HG03439 (cell line): ENCODE measurements around the gene AAK1.

Experiments used
- ATAC-seq: cut with Tn5 transposase; IDR thresholded peaks from one replicate; pipeline ENCODE4 v1.9.1; 2021; ENCODE audit warnings: mild to moderate bottlenecking, moderate library complexity; ENCODE audit not compliant: unreplicated experiment

Gene AAK1

GRCh38 chr2:69603146-69603743 is 40.3 kb downstream of the AAK1 start:
- no peak for ATAC-seq

- no peak for ATAC-seq
Measured at GRCh38 chr2:69601179-69601612, 42.3 kb downstream of the AAK1 start.

GRCh38 chr2:69600425-69600824 is 43.1 kb downstream of the AAK1 start:
- ATAC-seq = no peak

DNA sequence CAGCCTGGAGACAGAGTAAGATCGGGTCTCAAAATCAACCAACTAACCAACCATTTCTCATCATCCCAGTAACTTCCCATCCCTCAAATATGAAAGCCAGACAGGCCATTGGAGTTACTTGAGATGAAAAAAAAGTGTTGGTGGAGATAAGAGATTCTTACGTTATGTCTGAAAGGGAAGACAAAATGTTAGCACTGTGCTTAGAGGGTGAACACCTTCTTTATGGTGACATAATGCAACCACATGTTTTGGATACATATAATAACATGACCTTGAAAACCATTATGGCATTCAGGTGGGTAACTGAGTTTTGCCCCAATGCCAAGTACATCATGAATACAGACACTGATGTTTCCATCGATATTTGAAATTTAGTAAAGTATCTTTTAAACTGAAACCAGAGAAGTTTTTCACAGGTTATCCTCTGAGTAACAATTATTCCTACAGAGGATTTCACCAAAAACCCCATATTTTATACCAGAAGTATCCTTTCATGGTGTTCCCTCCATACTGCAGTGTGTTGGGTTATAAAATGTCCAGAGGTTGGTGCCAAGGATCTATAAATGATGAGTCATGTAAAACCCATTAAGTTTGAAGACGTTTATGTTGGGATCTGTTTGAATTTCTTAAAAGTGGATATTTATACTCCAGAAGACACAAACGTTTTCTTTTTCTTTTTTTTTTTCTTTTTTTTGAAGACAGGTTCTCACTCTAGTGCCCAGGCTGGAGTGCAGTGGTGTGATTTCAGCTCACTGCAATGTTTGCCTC is 45.5 kb downstream of the AAK1 start:
- ATAC-seq = no peak

DNA sequence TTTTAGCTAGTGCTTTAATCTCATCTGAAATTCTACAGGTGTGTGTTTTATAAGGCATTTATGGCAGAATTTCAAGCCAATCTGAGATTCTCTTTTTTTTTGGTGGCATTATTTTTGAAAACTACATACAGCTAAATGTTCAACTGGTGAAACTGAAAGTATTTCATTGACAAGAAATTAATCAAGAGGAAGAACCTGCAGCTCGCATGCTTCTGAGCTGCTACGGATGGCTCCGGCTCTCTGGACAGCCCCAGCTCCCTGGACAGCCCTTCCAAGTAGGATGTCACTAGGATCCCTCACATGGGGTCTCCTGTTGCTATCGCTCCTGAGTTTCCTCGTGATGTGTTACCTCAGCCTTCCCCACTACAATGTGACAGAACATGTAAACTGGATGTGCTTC is 46.4 kb downstream of the AAK1 start:
- no peak for ATAC-seq

DNA sequence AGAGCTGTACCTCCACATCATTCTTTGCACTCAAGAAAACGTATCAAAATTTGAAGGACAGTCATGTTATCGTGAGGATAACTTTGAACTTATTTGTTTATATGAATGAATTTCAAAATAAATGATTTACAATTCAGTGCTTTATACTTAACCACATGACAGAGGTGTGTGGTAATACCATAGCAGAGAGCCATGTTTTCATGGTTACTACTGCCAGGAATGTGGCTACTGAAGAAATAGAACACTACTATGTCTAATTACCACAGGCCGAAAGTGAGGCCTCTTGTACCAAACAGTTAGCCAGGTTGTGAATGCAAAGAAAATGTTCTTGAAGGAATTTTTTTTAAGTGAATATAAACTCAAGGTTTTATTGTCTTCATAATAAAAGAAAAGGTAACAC is 49.2 kb downstream of the AAK1 start:
- no peak for ATAC-seq

DNA sequence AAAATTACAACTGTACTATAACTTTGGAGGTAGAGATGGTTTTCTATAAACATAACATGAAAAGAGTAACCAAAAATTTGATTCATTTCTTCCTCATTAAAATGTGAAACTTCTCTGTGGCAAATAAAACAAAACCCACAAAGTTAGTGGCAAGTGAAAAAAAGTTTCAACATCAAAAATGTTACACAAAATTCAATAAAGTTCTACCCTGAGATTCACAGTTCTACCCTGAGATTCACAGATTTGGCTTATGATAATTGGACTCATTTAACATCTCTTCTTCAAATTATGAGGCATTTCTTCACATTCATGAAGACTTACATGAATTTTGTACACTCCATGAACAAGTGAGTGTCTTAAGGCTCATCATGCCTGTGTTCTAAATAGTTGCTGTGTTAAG is 51.0 kb downstream of the AAK1 start:
- ATAC-seq = no peak

- ATAC-seq = no peak
Measured at GRCh38 chr2:69589973-69590652, 53.4 kb downstream of the AAK1 start.

DNA sequence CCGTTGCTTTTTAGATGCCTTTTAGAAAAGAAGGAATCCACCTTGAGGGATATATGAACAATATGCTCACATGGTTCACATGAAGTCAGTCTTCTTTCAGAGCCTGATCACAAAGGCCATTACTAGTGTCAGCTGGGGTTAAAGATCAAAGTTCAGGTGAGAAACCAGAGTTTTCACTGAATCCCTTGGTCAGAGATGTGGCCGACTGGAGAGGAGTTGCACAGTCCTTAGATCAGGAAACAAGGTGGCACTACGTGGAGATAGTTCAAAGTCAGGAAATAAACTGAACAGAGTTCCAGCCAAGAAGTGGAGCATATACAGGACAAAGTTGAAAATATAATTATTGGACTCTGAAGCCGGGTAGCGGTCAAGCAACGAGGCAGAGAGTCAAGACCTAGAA is 54.6 kb downstream of the AAK1 start:
- ATAC-seq = no peak

- ATAC-seq = no peak
Measured at GRCh38 chr2:69588403-69588802, 55.1 kb downstream of the AAK1 start.

DNA sequence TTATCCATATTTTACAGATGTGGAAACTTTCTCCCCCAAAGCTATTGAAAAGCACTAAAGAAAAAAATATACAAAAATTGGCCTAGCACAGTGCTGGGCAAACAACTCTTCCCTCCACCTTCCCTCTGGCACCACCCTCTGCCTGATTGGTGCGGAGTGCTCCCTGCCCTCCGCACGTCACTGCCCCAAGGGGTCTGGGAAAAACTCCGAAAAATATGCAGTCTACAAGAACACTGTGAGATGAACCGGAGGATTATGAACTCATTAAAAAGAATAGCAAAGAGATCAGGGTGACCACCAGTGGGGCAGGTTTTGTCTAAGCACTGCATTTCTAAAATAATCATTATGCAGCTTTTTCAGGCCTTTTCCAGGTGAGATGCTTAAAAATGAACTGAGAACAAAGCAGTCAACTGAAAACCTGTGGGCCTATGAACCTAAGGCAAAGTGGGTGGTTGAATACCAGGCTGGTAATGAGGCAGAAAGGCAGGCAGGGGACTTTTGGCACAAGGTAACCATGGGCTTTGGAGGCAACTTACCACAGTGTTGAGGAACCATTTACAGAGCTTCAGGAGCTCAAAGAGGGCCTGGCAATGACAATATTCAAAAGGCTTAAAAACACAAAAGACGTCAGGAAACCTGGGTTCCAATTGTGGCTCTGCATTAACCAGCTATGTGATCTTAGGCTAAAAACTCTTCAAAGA is 57.5 kb downstream of the AAK1 start:
- no peak for ATAC-seq

DNA sequence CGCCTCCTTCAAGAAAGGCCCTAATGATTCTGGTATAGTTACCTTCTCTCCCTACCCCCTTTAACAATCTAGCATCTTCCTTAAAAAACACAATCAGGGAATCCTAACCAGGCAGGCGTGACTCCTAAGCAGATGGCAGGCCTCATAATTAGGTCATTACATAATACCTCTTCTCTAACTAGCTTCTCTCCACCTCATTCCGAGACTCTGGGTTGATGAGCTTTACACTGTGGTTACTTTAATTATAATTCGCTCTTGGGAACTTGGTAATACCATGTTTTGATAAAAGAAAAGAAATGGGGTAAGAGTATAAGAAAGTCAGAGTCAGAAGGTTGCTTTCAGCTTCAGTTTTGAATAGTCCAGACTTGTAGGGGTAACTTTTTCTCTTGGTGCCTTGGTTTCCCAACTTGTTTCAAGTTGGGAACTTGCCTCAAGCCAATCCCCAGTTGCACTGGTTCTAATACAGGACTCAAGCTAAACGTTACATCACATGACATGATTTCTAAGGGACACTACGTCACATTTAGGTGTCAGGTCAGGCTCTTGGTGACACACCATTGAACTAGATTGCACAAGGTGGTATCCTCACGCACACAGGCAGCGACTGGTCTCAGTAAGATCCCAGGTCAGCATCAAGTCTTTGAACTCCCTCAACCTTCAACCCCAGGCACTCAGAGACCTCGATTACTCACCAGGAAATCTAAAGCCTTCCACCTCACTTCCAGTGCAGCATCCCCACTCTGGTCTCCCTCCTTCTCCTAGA is 59.2 kb downstream of the AAK1 start:
- no peak for ATAC-seq

DNA sequence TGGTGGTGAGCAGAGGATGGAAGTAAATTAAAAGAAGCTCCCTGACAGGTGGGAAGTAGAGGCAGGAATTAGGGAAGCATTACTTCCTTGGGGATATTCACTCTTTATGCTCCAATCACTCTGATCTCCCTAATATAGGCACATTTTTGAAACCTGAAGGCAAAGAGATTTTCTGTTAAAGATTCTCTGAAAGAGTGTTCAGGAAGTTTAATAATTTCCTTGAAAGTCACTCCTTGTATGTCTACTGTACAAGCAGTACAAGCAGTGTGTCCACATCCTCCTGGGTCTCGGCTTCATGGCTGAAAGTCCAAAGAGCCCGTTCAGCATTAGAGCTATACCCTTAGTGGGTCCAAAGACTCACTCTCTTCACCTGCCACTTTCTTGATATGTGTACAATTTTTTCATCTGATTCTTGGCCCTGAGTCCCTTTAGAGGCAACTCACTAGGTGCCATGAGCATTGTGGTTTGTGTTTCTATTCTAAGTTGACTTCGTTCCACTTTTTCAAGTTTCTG is 60.2 kb downstream of the AAK1 start:
- no peak for ATAC-seq

DNA sequence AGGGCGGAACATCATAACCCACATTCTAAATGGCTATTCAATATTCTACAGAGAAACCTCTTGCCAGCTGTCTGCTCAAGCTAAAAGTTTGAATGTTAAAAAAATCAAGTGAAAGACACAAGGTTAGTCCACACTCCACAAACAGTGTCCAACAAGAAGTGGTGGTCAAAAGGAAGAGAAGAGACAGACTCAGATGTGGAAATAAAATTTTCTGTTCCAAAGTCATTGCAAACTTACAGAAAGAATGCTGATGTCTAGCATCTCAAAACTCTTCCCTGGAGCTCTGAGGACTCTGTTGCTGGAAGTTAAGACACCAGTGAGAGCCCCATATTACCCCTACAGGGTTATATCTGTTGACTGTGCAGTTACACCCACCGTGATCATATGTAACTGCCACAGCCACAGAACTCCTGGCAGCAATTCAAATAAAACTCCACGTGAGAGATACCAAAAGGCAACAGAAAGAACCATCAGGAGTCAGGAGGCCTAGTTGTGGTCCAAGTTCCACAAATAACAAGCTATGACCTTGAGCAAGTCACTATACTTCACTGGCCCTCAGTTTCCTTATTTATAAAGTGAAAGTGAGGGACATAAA is 60.9 kb downstream of the AAK1 start:
- no peak for ATAC-seq

- ATAC-seq = no peak
Measured at GRCh38 chr2:69581774-69582581, 61.6 kb downstream of the AAK1 start.

DNA sequence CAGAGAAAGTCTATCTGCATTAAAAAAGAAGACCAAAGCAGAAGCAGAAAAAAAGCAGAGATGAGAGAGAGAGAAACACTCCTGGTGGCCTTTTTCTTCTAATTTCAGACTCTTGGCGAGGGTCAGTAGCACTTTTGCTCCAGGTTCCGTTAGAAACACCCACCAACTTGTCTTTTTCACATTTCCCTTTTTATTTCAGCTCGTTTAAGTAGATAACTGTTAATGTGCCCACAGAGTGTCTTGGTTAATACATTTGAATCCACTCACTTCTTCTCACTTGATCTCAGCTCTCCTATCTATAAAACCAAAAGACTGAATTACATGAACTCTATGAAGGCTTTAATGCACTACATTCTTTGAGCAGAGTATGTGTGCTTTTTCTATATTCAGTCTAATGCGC is 63.1 kb downstream of the AAK1 start:
- ATAC-seq = no peak

GRCh38 chr2:69579536-69579935 is 64.0 kb downstream of the AAK1 start:
- no peak for ATAC-seq

DNA sequence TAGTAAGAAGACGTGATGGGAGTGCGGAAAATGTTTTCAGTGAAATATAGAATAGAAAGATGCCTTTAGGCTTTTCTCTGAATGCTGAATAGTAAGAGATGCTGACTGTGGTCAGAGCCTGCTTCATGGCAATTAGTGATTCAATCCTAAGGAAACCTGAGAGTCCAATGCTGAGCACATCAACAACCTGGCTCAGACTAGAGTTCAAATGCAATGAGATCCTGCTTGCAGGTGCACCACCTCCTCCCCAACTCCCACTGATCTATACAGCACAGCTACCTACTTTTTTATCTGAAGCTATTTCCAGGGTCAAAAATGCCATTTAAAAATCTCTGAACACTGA is 65.4 kb downstream of the AAK1 start:
- no peak for ATAC-seq

- no peak for ATAC-seq
Measured at GRCh38 chr2:69577467-69578197, 65.9 kb downstream of the AAK1 start.
